HepG2 (cell line): ENCODE results near the gene ZNF213. TPM values are rescaled to one million over a fixed set of nuclear protein-coding genes. Genes with fewer than 3 reads are reported as not detected.

ENCODE experiments used
- AFF4 ChIP-seq: sonication (generic); formaldehyde crosslinking; IDR thresholded peaks from 2 replicates; pipeline ENCODE4 v1.4.0; 2020; ENCODE audit warnings: missing genetic modification reagents
- E2F2 ChIP-seq: sonication (generic); formaldehyde crosslinking; IDR thresholded peaks from 2 replicates; pipeline ENCODE4 v1.4.0; 2020; ENCODE audit warnings: missing genetic modification reagents, borderline replicate concordance
- ERF ChIP-seq: IDR thresholded peaks from 2 replicates; pipeline ENCODE4 v1.6.1; 2018; ENCODE audit warnings: missing biosample characterization, missing genetic modification reagents
- ETV6 ChIP-seq: sonication (generic); formaldehyde crosslinking; conservative IDR thresholded peaks from 2 replicates; pipeline ENCODE4 v1.4.0; 2020; ENCODE audit warnings: missing genetic modification reagents
- FOXJ3 ChIP-seq: sonication (generic); formaldehyde crosslinking; IDR thresholded peaks from 2 replicates; pipeline ENCODE4 v1.4.0; 2020; ENCODE audit warnings: missing genetic modification reagents, mild to moderate bottlenecking, borderline replicate concordance
- HMG20B ChIP-seq: conservative IDR thresholded peaks from 2 replicates; pipeline ENCODE4 v1.6.1; 2016; ENCODE audit warnings: missing genetic modification reagents, missing compliant biosample characterization
- MTA3 ChIP-seq: sonication (generic); formaldehyde crosslinking; IDR thresholded peaks from 2 replicates; pipeline ENCODE4 v1.4.0; 2020; ENCODE audit warnings: missing genetic modification reagents
- NFE2 ChIP-seq: sonication (generic); formaldehyde crosslinking; IDR thresholded peaks from 2 replicates; pipeline ENCODE4 v1.4.0; 2020; ENCODE audit warnings: missing genetic modification reagents
- NFYC ChIP-seq: IDR thresholded peaks from 2 replicates; pipeline ENCODE4 v1.6.1; 2016; ENCODE audit warnings: missing genetic modification reagents, missing compliant biosample characterization
- PCBP2 ChIP-seq: fragments of 200-400 bp; formaldehyde crosslinking; optimal IDR thresholded peaks from 2 replicates; pipeline ENCODE3; 2018; ENCODE audit warnings: low read length, low read depth; ENCODE audit not compliant: poor library complexity, severe bottlenecking
- RFX5 ChIP-seq: IDR thresholded peaks from 2 replicates; pipeline ENCODE4 v1.6.1; 2011; ENCODE audit warnings: low read depth, low read length, improper control_type of control experiment
- TCF12 ChIP-seq, 2 experiments: fragments of 450-650 bp in 1 of 2; sonication (generic) in 1 of 2; formaldehyde crosslinking in 1 of 2; IDR thresholded peaks; 2 replicates each; pipeline versions ENCODE4 v1.6.1 to v1.8.0; 2017 to 2022; ENCODE audit warnings: antibody characterized with exemption in 1 of 2, mild to moderate bottlenecking in 1 of 2, missing genetic modification reagents in 1 of 2, moderate library complexity in 1 of 2
- ZFAT ChIP-seq: sonication (generic); formaldehyde crosslinking; conservative IDR thresholded peaks from 2 replicates; pipeline ENCODE4 v1.8.1; 2023; ENCODE audit warnings: missing genetic modification reagents, inconsistent platforms
- ZFX ChIP-seq: sonication (generic); formaldehyde crosslinking; IDR thresholded peaks from 2 replicates; pipeline ENCODE4 v1.4.0; 2020; ENCODE audit warnings: mild to moderate bottlenecking, low read depth, missing genetic modification reagents, moderate library complexity
- ZNF280D ChIP-seq: sonication (generic); formaldehyde crosslinking; IDR thresholded peaks from 2 replicates; pipeline ENCODE4 v1.5.1; 2020; ENCODE audit warnings: mild to moderate bottlenecking, missing genetic modification reagents
- ZNF513 ChIP-seq: sonication (generic); formaldehyde crosslinking; conservative IDR thresholded peaks from 2 replicates; pipeline ENCODE4 v1.5.0; 2020; ENCODE audit warnings: missing genetic modification reagents
- ZNF670 ChIP-seq: sonication (generic); formaldehyde crosslinking; IDR thresholded peaks from 2 replicates; pipeline ENCODE4 v1.8.0; 2022; ENCODE audit warnings: mild to moderate bottlenecking, missing genetic modification reagents, borderline replicate concordance
- ZNF724P ChIP-seq: sonication (generic); formaldehyde crosslinking; IDR thresholded peaks from 2 replicates; pipeline ENCODE4 v1.8.0; 2022; ENCODE audit warnings: missing genetic modification reagents, borderline replicate concordance
- ZNF746 ChIP-seq: sonication (generic); formaldehyde crosslinking; IDR thresholded peaks from 2 replicates; pipeline ENCODE4 v1.8.0; 2022; ENCODE audit warnings: mild to moderate bottlenecking, missing genetic modification reagents
- ZNF850 ChIP-seq: sonication (generic); formaldehyde crosslinking; conservative IDR thresholded peaks from 2 replicates; pipeline ENCODE4 v1.9.0; 2021; ENCODE audit warnings: mild to moderate bottlenecking, missing genetic modification reagents
- polyA plus RNA-seq, 8 experiments: library from polyadenylated mRNA; depleted of rRNA in 3 of 8; stranded (reverse) in 7 of 8; unstranded in 1 of 8; fragments of >200 nt; fragmentation: Illumina TruSeq in 4 of 8; extraction: Trizol in 4 of 8; gene quantifications; 2 replicates each; pipeline versions ENCODE4 v1.2.1 to v1.2.3, GENCODE V29; 2011 to 2016; ENCODE audit warnings: low read depth in 4 of 8, missing spikeins in 1 of 8, mixed read lengths in 1 of 8; ENCODE audit not compliant: insufficient read depth in 1 of 8
- total RNA-seq, 5 experiments: library from RNA; depleted of rRNA; stranded (reverse); fragments of >200 nt; fragmentation: Illumina TruSeq; extraction: Trizol; gene quantifications; 2 replicates each; pipeline ENCODE4 v1.2.3, GENCODE V29; 2016; ENCODE audit warnings: low read depth in 1 of 5

ZNF213 gene
- total and polyA plus RNA-seq, 2 of the 13 experiments (the other 11 are each of a cell fraction or from before 2014, with no cell fraction given): 0.59 to 0.97 TPM

GRCh38 chr16:3112058-3112880, 22.6 kb upstream of the ZNF213 start, which contains the start of gene ZNF205 (continued):
- TF ChIP-seq AFF4 (CRISPR knock-in tag): no peak
- TF ChIP-seq ERF (CRISPR knock-in tag): peak; percentile 61
- TF ChIP-seq TCF12 (IDR thresholded peaks at IDR 0.05): no peak
- no peak for TF ChIP-seq TCF12 (CRISPR knock-in tag; IDR thresholded peaks at IDR 0.05)
- TF ChIP-seq NFYC: peak; percentile 48
- no peak for TF ChIP-seq ZNF746 (CRISPR knock-in tag)
- no peak for TF ChIP-seq E2F2 (CRISPR knock-in tag)
- no peak for TF ChIP-seq ETV6 (CRISPR knock-in tag)
- TF ChIP-seq NFE2: no peak
- 0 out of 2 replicates have a peak, but pooled peaks have one; percentile 34 for TF ChIP-seq HMG20B (CRISPR knock-in tag)
- peak; percentile 71; the same call in 1 of the 2 replicates for TF ChIP-seq ZNF724P (CRISPR knock-in tag)
- no peak for TF ChIP-seq PCBP2
- no peak for TF ChIP-seq FOXJ3
- TF ChIP-seq ZNF850 (CRISPR knock-in tag): no peak
- peak; percentile 86 for TF ChIP-seq ZFX (CRISPR knock-in tag)
- TF ChIP-seq ZNF513: no peak
- no peak for TF ChIP-seq ZFAT (CRISPR knock-in tag)
- no peak for TF ChIP-seq RFX5
- TF ChIP-seq ZNF670 (CRISPR knock-in tag): peak; percentile 80; the same call in 1 of the 2 replicates
- TF ChIP-seq MTA3: no peak
- TF ChIP-seq ZNF280D: peak; percentile 82; the same call in 1 of the 2 replicates
